Globus pallidus (tissue), 1 donor: ENCODE data around the gene ALMS1.
"Not testable (repeated sequence)": the region's sequence is repeated elsewhere in the genome, so short reads cannot be mapped to it uniquely, and the experiment has no call there.

Source experiments
- DNase-seq: peaks from one replicate; pipeline ENCODE4 v3.0.0-alpha.2; 2015; ENCODE audit warnings: low spot score

The ALMS1 gene

GRCh38 chr2:73516033-73516432 lies 130.4 kb downstream of the ALMS1 start:
- DNase-seq = no peak

- no peak for DNase-seq
Measured at GRCh38 chr2:73528688-73529087, 143.1 kb downstream of the ALMS1 start.

- not testable (repeated sequence) for DNase-seq
Measured at GRCh38 chr2:73530773-73531172, 145.1 kb downstream of the ALMS1 start.

- DNase-seq = no peak
Measured at GRCh38 chr2:73532381-73532780, 146.7 kb downstream of the ALMS1 start.

DNA sequence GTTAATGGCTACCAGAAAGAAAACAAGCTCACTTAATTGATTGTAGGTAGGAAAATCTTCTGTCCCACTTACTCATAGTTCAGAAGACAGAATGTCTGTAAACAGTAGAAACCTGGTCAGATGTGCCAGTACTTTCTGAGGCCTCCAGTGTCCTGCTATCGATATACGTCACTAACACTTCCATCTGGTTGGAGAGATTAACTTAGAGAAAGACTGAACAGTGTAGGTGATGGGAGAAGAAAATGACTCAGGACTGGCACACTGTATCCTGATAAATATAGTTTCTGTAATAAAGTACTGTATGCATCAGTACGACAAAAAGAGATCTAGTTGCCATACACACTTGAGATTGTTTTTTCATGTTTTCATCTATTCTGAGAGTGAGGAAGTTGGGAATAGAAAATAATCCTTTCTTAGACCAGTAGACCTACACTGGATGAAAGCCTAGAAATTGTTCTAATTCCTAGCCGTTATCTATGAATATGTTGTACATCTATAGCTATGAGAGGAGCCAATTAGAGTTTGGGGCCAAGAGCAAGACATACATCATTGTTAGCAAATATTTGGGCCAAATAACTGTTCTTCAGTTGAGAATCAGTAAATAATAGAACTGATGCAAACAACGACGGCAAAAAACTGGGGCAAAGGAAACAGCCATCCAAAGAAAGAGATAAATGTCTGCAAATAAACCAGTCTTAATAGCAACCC lies 150.7 kb downstream of the ALMS1 start:
- no peak for DNase-seq

- not testable (repeated sequence) for DNase-seq
Measured at GRCh38 chr2:73560875-73561274, 175.2 kb downstream of the ALMS1 start.

DNA sequence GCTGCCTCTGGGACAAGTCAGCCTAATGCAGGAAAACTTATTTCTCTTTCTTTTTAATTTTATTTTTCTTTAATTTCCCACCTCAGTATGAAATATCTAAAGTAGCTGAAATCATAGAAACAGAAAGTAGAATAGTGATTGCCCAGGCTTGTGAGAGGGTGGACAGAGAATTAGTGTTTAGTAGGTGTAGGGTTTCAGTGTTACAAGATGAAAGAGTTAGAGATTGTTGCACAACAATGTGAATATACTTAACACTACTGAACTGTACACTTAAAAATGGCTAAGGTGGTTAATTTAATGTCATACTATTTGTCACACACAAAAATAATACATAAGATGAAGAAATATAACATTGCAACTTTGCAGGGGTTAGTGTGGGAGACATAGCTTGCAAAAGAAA lies 175.8 kb downstream of the ALMS1 start:
- DNase-seq = no peak

DNA sequence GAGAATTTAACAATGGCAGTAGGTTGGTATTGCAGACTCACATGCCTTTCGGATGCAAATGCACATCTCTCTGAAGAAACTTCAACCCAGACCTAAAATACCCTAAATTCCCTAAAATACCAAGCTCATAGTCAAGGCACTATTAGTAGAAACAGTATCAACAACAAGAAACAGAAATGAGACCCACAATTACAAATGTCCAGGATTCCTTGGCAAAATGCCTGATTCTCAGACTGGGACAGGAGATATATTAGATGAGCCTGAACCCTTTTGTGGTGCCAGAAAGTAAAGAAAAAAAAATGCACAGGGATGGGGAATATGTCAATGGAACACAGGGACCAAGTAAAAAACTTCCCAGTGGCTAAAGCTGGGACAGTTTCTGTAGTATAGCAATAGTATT lies 179.3 kb downstream of the ALMS1 start:
- DNase-seq = no peak

DNA sequence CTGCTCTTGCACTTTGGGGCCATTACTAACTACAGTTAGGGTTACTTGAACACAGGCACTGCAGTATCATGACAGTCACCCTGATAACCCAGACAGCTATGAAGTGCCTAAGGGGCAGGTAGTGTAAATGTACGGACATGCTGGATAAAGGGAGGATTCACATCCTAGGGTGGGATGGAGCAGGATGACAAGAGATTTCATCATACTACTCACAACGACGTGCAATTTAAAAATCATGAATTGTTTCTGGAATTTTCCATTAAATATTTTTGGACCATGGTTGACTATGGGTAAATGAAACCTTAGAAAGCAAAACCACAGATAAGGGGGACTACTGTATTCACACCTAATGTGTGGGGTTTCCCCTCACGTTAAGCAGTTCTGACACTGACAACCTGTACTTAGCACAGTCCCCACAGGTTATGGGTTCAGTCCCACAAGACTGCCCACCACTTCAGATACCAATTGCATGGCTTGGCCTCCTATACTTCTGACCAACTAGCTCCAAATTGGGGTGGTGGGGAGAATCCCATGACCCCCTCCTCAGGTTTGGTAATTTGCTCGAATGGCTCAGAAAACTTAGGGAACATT lies 180.7 kb downstream of the ALMS1 start:
- DNase-seq = no peak

DNA sequence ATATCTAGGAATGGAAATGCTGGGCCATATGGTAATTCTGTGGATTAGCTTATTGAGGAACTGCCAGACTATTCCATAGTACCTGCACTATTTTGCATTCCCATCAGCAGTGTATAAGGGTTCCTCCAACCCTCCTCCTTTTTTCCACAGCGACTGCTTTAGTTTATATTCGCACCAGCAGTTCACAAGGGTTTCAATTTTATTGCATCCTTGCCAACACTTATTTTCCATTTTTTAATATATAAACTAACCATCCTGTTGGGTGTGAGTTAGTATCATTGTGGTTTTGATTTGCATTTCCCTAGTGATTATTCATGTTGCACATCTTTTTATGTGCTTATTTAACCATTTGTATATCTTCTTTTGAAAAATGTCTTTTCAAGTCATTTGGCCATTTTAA lies 189.6 kb downstream of the ALMS1 start:
- no peak for DNase-seq

- DNase-seq = no peak
Measured at GRCh38 chr2:73582364-73582763, 196.7 kb downstream of the ALMS1 start.

- DNase-seq = peak; percentile 27
Measured at GRCh38 chr2:73588177-73588576, 202.5 kb downstream of the ALMS1 start.

- no peak for DNase-seq
Measured at GRCh38 chr2:73593680-73594079, 208.0 kb downstream of the ALMS1 start.

DNA sequence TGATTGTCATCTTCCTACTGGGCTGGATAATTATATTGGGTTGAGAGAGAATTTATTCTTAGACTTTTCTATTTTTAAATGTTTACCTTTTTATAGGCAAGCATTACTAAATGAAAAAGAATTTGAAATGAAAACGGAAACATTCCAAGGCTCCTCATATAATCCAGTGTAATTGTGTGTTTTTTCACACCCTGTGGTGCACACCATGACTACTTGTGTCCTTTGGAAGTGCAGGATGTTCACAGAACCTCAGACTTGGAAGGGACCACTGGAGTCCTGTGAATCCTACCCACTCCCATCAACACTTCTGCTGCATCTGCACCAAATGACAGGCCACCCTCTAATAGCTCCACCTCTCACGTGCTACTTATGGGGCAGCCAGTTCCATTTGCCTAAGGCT lies 208.6 kb downstream of the ALMS1 start:
- DNase-seq = no peak

DNA sequence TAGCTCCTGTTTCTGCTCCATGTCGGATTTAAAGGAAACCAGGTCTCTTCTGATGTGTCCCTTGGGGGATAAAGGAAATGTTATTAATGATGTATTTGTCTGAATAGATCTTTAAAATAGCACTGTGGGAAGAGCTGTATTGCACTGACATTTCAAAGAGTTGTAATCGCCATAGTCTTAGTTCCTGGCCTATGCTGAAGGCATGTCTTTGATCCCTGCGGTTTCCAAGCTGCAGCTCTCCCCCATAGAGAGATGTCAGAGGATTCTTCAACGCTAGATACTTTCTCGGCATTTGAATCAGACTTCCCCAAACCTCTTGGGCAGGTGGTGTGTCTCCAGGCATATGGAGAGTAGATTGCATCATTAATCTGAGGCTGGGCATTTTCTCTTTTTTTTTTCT lies 216.1 kb downstream of the ALMS1 start:
- DNase-seq = no peak

DNA sequence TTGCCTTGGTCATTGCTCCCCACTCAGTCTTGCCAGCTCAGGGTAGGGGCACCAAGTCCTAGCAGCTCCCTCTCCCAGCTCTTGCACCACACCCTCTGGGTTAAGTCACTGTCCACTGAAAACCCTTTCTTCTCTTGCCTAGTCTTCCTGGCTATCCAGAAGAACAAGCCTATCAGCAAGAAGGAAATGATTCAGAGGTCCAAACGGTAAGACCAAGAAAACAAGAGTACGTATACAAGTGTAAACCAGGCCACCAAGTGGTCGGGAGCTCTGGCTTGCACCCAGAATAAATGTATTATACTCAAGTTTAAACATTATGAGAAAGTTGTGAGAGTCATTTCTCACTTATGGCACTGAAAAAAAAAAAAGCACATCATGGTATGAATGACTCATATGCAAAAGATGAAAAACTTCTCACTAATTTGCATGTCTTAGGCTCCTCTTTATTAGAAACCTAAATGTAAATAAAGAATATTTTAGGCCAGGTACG lies 217.5 kb downstream of the ALMS1 start:
- not testable (repeated sequence) for DNase-seq

DNA sequence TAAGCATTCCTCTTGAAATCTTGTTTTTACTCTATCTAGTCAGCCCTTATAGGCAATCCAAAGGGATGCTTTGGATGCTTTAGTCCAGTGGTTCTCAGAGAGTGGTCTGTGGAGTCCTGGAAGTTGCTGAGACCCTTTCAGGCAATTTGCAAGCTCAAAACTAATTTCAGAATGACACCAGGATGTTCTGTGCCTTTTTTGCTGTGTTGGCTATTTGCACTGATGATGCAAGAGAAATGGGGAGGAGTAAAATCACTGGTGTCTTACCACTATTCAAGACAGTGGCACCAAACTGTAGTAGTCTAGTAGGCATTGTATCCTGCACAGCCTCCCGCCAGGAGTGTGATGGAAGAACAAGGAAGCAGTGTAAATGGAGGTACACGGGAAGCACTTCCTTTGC lies 219.0 kb downstream of the ALMS1 start:
- DNase-seq = not testable (repeated sequence)

- no peak for DNase-seq
Measured at GRCh38 chr2:73610111-73610510, 224.5 kb downstream of the ALMS1 start.

DNA sequence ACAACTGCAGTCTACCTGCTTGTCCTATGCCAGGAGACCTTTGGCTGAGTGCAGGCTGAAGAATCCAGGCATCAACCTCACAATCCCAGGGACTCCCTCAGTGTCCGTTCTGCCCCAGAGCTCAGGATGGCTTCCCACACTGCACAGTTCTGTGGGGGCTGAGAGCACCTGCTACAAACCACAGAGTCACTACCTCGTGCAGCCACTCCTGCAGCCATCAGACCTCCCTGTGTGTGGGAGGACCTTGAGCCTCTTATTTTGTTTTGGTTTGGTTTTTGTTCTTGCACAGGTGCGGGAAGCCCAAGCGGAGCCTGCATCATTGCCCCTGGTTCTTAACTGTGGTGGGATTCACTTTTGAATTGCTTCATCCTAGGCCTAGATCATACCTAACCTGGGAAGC lies 225.6 kb downstream of the ALMS1 start:
- DNase-seq = no peak

GRCh38 chr2:73611867-73612266 lies 226.2 kb downstream of the ALMS1 start:
- DNase-seq = no peak

- no peak for DNase-seq
Measured at GRCh38 chr2:73614105-73614504, 228.5 kb downstream of the ALMS1 start.

- DNase-seq = no peak
Measured at GRCh38 chr2:73614997-73615396, 229.4 kb downstream of the ALMS1 start.

DNA sequence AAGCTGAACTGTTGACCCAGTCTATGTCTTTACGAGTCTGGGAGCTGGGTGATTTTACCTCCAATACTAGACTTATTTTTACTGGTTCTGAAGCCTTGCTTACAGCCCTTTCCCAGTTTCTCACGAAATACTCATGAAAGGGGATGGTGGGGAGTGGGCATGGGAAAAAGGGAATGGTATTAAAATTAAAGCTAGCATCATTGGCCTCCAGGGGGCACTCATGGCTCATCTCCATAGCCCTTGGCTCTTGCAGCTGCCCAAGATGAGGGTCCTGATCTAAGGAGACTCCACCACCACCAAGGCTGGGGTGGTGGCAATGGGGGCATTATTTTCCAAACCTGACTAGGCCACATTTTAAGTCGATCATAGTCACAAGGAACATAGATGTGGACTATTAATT lies 234.3 kb downstream of the ALMS1 start:
- not testable (repeated sequence) for DNase-seq

- DNase-seq = not testable (repeated sequence)
Measured at GRCh38 chr2:73624036-73624435, 238.4 kb downstream of the ALMS1 start.
